Activated CD8-positive, alpha-beta memory T cell treated with anti-CD3 and anti-CD28 coated beads, Interleukin-2, amount 10 ng/mL, durations not matched to agents 7 days and 5 days (primary cell): Measurements from ENCODE around the gene KLHDC7B. TPM values are rescaled to one million over a fixed set of nuclear protein-coding genes. Genes with fewer than 3 reads are reported as not detected.

Source experiments
- ATAC-seq: fragments of 150-1000 bp; cut with Tn5 transposase; one replicate; pipeline ENCODE4 v1.10.0; 2021; ENCODE audit warnings: moderate library complexity
- CTCF ChIA-PET: fragments of 350-600 bp; sonication (Branson Sonifier 250); formaldehyde crosslinking; loops from one replicate; lab custom pipeline; 2021; ENCODE audit warnings: antibody characterized with exemption; lab: Charles Lee
- DNase-seq: peaks from one replicate; pipeline ENCODE4 v3.0.0-alpha.2; 2020
- H3K27ac Mint-ChIP-seq: one replicate; pipeline ENCODE4 v1.8.0; 2021; ENCODE audit warnings: mild to moderate bottlenecking, mixed read lengths
- H3K27me3 Mint-ChIP-seq: one replicate; pipeline ENCODE4 v1.8.0; 2021; ENCODE audit warnings: mixed read lengths
- H3K36me3 Mint-ChIP-seq: one replicate; pipeline ENCODE4 v1.8.0; 2021; ENCODE audit warnings: mild to moderate bottlenecking, mixed read lengths
- H3K4me1 Mint-ChIP-seq: one replicate; pipeline ENCODE4 v1.8.0; 2021; ENCODE audit warnings: mixed read lengths
- H3K4me3 Mint-ChIP-seq: one replicate; pipeline ENCODE4 v1.8.0; 2021; ENCODE audit warnings: mild to moderate bottlenecking, moderate library complexity, mixed read lengths
- H3K9me3 Mint-ChIP-seq: one replicate; pipeline ENCODE4 v1.8.0; 2022; ENCODE audit warnings: low read depth, mixed read lengths
- total RNA-seq, 2 experiments: library from RNA; stranded (reverse); gene quantifications; one replicate each; pipeline ENCODE4 v1.2.3, GENCODE V29; 2021

KLHDC7B gene
- total RNA-seq, 2 experiments from 2014 or later, result 10.2 to 12.0 TPM

DNA sequence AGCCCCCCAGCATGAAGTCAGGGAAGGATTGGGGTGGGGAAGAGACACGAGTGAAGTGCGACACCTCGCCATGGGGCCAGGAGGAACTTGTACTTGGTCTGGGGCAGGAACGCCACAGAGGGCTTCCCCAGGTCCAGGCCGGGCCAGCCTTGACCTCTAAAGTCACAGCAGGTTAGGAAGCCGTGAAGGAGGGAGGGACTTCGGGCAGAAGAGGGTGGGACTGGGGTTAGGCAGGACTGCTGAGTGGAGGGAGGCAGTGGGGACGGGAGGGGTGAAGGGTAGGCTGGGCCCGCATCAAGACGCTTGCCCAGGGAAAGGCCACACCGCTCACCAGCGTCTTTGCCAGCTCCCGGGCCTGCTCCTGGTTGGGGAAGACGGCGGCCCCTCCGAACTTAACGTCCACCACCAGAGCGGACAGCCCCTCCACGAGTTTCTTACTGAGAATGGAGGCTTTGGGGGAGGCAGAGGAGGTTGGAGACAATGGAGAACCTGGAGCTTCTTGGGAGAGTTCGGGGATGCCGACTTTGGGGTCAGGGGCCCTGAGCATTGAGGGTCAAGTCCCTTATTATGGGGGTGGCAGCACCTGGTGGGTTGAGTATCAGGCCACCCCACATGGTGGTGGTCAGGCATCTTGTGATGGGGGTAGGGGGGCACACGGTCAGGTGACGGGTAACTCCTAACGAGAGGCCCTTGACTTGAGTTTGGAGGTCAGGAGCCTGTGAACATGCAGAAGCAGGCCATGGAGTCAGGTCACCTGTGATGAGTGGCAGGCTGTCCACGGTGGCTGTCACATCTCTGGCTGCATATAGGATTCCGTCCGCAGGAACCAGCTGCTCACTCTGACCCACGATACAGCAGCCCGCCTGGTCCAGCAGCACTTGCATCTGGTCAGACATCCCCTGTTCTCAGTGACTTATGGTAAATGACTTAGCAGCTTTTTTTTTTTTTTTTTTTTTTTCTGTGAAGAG lies 18.6 kb upstream of the KLHDC7B start:
- ATAC-seq (peak; percentile 7), DNase-seq (peak; percentile 82)
- H3K4me3 Mint-ChIP-seq, result peak overlapping the region; percentile 80
- H3K4me1 Mint-ChIP-seq, result peaks cover 44% of the 10 kb centered on the region
- CTCF ChIA-PET, result interaction anchor here (0.6 to 7.1 kb wide), 7 partner anchors 12 to 93 kb away, joined by 3 to 69 read pairs (median 29); partner anchors contain the start of genes LMF2 and SYCE3
- H3K27ac Mint-ChIP-seq, result peak overlapping the region; percentile 94
- H3K9me3 Mint-ChIP-seq, result no peaks in the 10 kb centered on the region
- H3K27me3 Mint-ChIP-seq, result no peaks in the 10 kb centered on the region
- peaks cover 22% of the 10 kb centered on the region for H3K36me3 Mint-ChIP-seq

DNA sequence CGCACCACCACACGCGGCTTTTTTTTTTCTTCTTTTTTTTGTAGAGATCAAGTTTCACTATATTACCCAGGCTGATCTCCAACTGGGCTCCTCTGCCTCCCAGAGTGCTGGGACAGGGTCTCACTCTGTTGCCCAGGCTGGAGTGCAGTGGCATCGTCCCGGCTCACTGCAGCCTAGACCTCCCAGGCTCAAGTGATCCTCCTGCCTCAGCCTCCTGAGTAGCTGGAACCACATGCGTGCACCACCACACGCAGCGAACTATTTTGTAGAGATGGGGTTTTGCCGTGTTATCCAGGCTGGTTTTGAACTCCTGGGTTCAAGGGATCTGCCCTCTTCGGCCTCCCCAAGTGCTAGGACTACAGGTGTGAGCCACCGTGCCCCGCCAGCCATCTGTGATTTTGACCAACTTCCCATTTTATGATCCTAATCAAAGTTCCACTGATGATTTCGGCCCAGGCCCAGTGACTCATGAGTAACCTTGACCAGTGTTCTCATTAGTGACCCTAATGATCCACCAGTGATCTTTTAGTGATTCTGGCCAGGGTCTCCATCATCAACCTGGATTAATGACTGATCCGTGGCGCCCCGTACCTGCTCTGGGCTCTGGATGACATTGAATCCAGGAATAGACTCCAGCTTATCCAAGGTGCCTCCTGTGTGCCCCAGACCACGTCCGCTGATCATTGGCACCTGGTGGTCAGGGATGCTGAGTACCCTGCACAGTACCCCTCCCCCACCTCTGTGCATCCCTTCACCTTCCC lies 17.6 kb upstream of the KLHDC7B start:
- peaks cover 49% of the 10 kb centered on the region for H3K4me1 Mint-ChIP-seq
- CTCF ChIA-PET, result interaction anchor here (1.8 to 7.1 kb wide), 6 partner anchors 11 to 92 kb away, joined by 5 to 69 read pairs (median 31); partner anchors contain the start of genes KLHDC7B and SYCE3
- H3K4me3 Mint-ChIP-seq, result peak overlapping the region; percentile 80
- DNase-seq (no peak), ATAC-seq (no peak)
- H3K36me3 Mint-ChIP-seq, result peaks cover 19% of the 10 kb centered on the region
- peak overlapping the region; percentile 94 for H3K27ac Mint-ChIP-seq
- no peaks in the 10 kb centered on the region for H3K27me3 Mint-ChIP-seq
- H3K9me3 Mint-ChIP-seq, result no peaks in the 10 kb centered on the region

DNA sequence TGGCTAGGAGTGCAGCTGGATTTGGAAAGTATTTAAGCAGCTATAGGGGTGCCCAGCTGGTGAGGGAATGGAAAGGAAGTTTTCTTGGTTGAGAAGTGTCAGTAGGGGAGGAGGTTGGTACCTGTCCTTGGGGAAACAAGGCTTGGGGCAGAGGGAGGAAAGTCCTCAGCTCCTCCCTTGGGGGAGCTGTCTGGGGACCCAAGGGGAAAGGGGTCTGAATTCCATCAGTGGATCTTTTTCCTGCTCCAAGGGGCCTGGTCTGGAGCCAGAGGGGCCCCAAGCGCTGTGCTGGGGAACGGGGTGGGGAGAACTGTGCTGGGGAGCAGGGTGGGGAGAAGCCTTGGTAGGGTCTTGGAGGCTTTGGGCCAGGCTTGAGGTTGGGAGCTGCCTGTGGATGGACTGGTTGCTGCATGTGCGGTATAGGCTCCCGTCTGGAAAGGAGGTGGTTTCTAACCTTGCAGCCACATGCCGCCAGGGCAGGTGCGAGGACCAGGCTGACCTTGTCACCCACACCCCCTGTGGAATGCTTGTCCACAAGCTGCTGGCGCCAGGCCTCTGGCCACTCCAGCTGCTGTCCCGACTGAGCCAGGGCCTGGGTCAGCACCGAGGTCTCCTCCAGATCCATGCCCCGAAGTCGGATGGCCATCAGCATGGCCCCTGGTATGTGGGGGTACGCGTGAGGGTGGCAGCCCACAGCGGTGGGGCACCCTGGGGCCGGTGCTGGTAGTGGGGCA lies 16.9 kb upstream of the KLHDC7B start:
- Mint-ChIP-seq H3K27me3 (no peaks in the 10 kb centered on the region), H3K36me3 (peaks cover 15% of the 10 kb centered on the region), H3K4me1 (peaks cover 49% of the 10 kb centered on the region), H3K4me3 (peak overlapping the region; percentile 80), H3K9me3 (no peaks in the 10 kb centered on the region), H3K27ac (peak overlapping the region; percentile 94)
- CTCF ChIA-PET, result interaction anchor here (1.2 to 7.1 kb wide), 7 partner anchors 11 to 187 kb away, joined by 3 to 69 read pairs (median 29); partner anchors contain the start of genes KLHDC7B and SYCE3
- ATAC-seq, result no peak
- DNase-seq, result no peak

DNA sequence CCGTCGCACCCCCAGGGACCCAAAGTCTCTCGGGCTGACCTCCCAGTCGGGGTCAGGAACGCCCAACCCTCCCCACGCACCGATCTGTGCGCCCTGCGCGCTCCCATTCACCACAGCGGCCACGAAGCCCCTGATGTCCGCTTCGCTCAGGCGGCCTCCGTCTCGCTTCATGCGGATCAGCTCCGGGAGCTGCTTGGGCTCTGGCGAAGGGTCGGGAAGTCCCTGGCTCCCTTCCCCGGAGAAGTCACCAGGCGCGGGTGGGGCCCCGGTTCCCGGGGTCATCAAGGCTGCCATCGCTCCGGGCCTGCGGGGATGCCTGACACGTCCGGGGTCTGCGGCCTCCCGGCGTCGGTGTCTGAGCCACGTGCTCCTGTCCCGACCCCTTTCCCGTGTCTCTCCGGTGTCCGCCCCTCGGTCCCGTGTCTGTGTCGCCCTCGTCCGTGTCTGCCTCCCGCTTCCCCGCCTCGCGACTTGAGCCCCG lies 16.2 kb upstream of the KLHDC7B start:
- DNase-seq (no peak), ATAC-seq (no peak)
- peak overlapping the region; percentile 94 for H3K27ac Mint-ChIP-seq
- H3K4me1 Mint-ChIP-seq, result peaks cover 52% of the 10 kb centered on the region
- peak overlapping the region; percentile 80 for H3K4me3 Mint-ChIP-seq
- CTCF ChIA-PET, result interaction anchor here (1.0 to 7.1 kb wide), 7 partner anchors 10 to 187 kb away, joined by 3 to 69 read pairs (median 8); partner anchors contain the start of genes KLHDC7B and SYCE3
- H3K9me3 Mint-ChIP-seq, result no peaks in the 10 kb centered on the region
- H3K36me3 Mint-ChIP-seq, result peaks cover 14% of the 10 kb centered on the region
- no peaks in the 10 kb centered on the region for H3K27me3 Mint-ChIP-seq

DNA sequence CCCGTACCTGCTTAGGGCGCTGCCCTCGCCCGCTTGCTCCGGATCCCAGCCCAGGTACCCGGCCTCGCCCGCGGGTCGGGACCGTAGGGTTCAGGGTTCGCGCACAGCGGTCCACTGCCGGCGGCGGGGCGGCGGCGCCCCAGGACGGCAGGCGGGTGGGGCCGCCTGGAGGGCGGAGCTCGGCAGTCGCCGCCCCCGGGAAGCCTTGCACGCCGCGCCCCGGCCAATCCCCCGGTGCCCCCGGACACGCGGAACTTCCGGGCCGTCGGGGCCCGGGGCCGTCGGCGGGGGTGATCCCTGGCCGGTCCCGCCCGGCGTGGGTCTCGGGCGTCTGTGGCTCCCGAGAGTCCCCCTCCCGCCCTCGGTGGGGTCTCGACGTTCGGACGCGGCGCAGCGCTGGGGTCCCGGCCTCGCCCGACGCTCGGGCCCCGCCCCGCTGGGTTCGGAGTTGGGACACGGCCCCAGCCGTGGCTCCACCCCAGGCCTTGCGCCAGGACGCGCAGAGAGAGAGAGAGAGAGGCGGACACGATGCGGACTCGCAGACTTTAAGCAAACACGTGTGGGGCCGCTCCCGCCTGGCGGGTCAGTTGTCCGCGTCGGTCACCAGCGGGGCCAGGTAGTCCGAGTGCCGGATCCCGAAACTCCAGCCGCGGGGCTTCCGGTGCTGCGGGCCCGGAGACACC lies 15.7 kb upstream of the KLHDC7B start, which contains the start of gene TYMP:
Gene TYMP, minus strand, starts transcription at position 116 of the 683 bp plus-strand sequence. CDS start 303 bp downstream, outside the sequence.
- Mint-ChIP-seq H3K27ac (peak within 1 kb of the TSS; percentile 100), H3K9me3 (no peaks in the 10 kb centered on the region), H3K4me1 (peaks cover 49% of the 10 kb centered on the region), H3K4me3 (peak within 1 kb of the TSS; percentile 94), H3K36me3 (peaks cover 11% of the 10 kb centered on the region), H3K27me3 (no peaks in the 10 kb centered on the region)
- DNase-seq (peak; percentile 88), ATAC-seq (peak; percentile 34)
- CTCF ChIA-PET, result interaction anchor here (0.6 to 7.1 kb wide), 8 partner anchors 9 to 188 kb away, joined by 3 to 69 read pairs (median 6); partner anchors contain the start of genes CHKB, KLHDC7B and SYCE3

DNA sequence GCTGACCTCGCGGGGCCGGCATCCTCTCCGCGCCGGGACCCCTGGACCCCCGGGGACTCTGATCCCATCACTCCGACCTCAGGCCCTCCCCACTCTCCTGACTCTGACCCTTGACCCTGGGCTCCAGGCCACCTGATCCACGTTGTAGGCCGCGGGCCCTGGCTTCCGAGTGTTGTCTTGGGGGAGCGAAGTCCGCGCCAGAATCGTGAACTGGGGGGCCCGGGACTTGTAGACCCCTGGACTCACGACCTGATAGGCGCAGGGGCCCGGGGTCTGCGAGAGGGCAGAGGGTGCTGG lies 15.2 kb upstream of the KLHDC7B start:
- Mint-ChIP-seq H3K27me3 (no peaks in the 10 kb centered on the region), H3K36me3 (peaks cover 11% of the 10 kb centered on the region), H3K9me3 (no peaks in the 10 kb centered on the region), H3K4me1 (peaks cover 52% of the 10 kb centered on the region), H3K4me3 (peak overlapping the region; percentile 94), H3K27ac (peak overlapping the region; percentile 100)
- CTCF ChIA-PET, result interaction anchor here (2.4 to 3.3 kb wide), 2 partner anchors 15 to 90 kb away, joined by 11 to 21 read pairs; partner anchors contain the start of gene KLHDC7B
- ATAC-seq, result peak; percentile 6
- DNase-seq, result no peak

DNA sequence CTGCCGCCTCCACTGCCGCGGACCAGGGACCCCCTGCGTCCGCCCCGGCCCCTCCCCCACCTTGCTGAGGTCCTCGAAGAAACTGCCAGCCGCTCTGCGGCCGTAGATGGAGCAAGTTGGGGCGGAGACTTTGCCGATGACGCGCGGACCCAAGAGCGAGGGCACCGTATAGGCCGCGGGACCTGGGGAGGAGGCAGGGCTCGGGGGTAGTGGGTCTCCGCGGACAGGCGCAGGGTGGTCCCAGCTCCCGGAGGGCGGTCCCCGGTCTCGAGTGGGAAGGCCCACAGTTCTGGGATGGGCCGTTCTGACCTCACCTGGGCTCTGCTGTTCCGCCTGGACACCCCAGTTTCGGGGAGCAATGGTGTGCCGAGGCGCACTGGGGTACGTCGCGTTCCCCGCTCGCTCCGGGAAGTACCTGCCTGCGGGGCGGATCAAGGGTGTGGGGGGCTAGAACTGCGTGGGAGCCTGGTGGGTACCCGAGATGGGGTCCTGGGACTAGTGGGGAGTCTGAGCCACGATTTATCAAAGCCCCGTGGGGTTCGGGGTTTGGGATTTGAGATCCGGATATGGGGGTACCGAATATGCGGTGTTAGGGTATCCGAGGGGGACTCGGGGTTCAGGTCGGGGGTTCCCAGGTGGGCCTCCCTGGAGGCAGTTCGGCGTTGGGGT lies 14.7 kb upstream of the KLHDC7B start:
- Mint-ChIP-seq H3K4me3 (peak overlapping the region; percentile 94), H3K4me1 (peaks cover 52% of the 10 kb centered on the region), H3K9me3 (no peaks in the 10 kb centered on the region), H3K27me3 (no peaks in the 10 kb centered on the region), H3K36me3 (peaks cover 11% of the 10 kb centered on the region), H3K27ac (peak overlapping the region; percentile 100)
- CTCF ChIA-PET, result interaction anchor here (1.3 to 3.3 kb wide), 4 partner anchors 14 to 90 kb away, joined by 5 to 21 read pairs (median 10); partner anchors contain the start of genes KLHDC7B and SYCE3
- peak; percentile 95 for DNase-seq
- ATAC-seq, result peak; percentile 49

DNA sequence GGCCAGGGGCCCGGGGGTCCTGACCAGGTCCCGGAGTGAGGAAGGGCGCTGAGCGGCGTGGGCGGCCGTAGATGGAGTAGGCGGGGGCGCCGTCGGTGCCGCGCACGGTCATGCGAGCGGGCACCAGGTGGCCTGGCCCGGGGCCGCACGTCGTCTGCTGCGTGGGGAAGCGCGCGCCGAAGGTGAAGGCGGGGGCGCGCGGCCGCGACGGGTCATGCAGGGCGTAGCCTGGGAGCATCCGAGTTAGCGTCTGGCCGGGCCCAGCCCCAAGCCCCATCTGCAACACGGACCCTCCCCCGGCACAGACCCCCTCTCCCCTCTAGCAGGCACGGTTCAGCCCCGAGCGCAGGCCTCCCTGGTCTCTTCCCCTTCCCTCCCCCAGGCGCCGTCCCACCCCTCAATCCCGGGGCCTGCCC lies 14.1 kb upstream of the KLHDC7B start:
- Mint-ChIP-seq H3K9me3 (no peaks in the 10 kb centered on the region), H3K36me3 (peaks cover 13% of the 10 kb centered on the region), H3K4me1 (peaks cover 55% of the 10 kb centered on the region), H3K27me3 (no peaks in the 10 kb centered on the region), H3K27ac (peak overlapping the region; percentile 100), H3K4me3 (peak overlapping the region; percentile 94)
- CTCF ChIA-PET, result interaction anchor here (0.8 to 3.3 kb wide), 6 partner anchors 14 to 89 kb away, joined by 3 to 21 read pairs (median 6); partner anchors contain the start of genes KLHDC7B, LMF2, NCAPH2 and SYCE3
- peak; percentile 88 for DNase-seq
- ATAC-seq, result peak; percentile 34

DNA sequence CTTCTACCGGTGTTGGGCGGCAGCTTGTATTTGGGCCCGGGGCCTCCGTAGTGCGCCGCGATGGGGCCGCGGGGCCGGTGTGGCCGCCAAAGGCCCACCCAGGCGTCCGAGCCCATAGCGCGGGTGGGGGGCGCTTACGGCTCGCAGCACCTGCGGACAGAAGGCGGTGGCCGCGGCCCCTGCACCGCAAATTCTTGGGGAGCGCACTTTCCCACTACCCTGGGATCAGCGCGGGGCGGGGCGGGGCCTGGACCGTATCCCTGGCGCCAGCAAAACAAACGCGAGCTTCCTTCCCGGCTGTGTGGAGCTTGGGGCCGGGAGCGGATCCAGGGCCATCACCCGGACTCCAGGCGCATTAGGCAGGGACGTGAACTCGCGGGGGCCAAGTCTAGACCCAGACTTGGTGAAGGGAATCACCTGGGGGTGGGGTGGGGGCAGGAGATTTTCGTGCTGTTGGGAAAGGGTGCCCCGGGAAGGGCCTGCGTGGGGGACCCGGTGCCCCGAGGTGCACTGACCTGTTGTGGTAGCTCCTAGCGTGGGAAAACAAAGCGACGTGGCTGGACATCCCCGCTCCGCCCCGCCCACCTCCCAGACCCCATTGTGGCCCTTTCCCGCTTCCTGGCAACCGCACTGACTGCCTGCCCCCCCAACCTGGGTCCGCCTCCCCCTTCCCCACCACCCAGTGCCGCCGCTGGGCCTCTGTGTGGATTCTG lies 13.6 kb upstream of the KLHDC7B start:
- ATAC-seq (no peak), DNase-seq (peak; percentile 59)
- Mint-ChIP-seq H3K4me1 (peaks cover 51% of the 10 kb centered on the region), H3K9me3 (no peaks in the 10 kb centered on the region), H3K4me3 (peak overlapping the region; percentile 94), H3K36me3 (peaks cover 13% of the 10 kb centered on the region), H3K27me3 (no peaks in the 10 kb centered on the region), H3K27ac (peak overlapping the region; percentile 100)
- CTCF ChIA-PET, result interaction anchor here (0.8 to 3.3 kb wide), 7 partner anchors 13 to 89 kb away, joined by 3 to 21 read pairs (median 5); partner anchors contain the start of genes KLHDC7B, LMF2, NCAPH2 and SYCE3

DNA sequence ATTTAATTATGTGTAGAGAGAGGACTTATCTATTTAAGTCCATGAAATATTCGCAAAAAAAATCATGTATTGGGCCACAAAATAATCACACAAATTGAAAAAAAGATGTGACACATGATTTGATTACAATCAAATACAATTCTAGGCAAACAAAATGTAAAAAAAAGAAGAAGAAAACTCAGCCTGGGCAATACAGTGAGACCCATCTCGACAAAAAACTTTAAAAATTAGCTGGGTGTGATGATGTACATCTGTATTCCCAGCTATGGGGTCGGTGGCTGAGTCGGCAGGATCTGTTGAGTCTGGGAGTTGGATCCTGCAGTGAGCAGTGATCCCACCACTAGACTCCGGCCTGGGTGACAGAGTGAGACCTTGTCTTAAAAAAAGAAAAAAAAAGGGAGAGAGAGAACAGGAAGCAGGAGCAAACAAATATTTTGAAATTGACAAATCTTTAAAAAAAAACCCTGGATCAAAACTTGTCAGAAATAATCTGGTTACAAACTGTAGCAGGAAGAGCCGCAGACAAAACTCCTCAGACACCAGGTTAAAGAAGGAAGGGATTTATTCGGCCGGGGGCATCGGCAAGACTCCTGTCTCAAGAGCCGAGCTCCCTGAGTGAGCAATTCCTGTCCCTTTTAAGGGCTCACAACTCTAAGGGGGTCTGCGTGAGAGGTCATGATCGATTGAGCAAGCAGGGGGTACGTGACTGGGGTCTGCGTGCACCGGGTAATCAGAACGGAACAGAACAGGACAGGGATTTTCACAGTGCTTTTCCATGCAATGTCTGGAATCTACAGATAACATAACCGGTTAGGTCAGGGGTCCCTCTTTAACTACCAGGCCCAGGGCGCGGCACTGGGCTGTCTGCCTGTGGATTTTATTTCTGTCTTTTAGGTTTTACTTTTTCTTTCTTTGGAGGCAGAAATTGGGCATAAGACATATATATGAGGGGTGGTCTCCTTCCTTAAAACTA lies 12.6 kb upstream of the KLHDC7B start:
- no peaks in the 10 kb centered on the region for H3K9me3 Mint-ChIP-seq
- DNase-seq (no peak), ATAC-seq (no peak)
- peaks cover 48% of the 10 kb centered on the region for H3K4me1 Mint-ChIP-seq
- no peaks in the 10 kb centered on the region for H3K27me3 Mint-ChIP-seq
- CTCF ChIA-PET, result interaction anchor here (0.8 to 3.3 kb wide), 6 partner anchors 12 to 88 kb away, joined by 3 to 21 read pairs (median 8); partner anchors contain the start of genes KLHDC7B and SYCE3
- peak overlapping the region; percentile 100 for H3K27ac Mint-ChIP-seq
- peaks cover 11% of the 10 kb centered on the region for H3K36me3 Mint-ChIP-seq
- peak overlapping the region; percentile 94 for H3K4me3 Mint-ChIP-seq
